ENCODE measurements around the gene HSD17B14.
"Not testable (repeated sequence)": the region's sequence is repeated elsewhere in the genome, so short reads cannot be mapped to it uniquely, and the experiment has no call there.

Gene HSD17B14

GRCh38 chr19:48836089-48837017 is at the start of gene HSD17B14:
HSD17B14 (minus strand) TSS chr19:48836491; CDS start chr19:48836411, 80 bp downstream.
- peak in 39 of 51 donors; percentile 17 to 74 (median 44) for DNase-seq

DNA sequence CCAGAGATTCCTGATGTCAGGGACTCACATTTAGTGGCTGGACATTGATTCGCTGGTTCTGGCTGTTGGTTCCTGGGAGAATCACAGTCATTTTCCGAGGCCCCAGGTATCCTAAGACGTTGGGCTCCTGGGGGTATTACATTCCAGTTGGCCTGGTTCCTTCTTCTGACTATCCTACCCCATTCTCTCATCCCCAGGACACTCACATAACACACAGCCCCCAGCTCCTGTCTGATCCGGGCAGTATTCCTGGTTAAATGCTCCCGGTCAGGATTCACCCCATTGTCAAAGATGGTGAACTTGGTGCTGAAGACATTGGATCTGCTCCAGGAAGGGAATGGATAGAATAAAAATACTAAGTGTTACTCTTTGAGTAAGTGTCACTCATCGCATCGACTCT is 47.4 kb upstream of the HSD17B14 start:
- no peak for DNase-seq

DNA sequence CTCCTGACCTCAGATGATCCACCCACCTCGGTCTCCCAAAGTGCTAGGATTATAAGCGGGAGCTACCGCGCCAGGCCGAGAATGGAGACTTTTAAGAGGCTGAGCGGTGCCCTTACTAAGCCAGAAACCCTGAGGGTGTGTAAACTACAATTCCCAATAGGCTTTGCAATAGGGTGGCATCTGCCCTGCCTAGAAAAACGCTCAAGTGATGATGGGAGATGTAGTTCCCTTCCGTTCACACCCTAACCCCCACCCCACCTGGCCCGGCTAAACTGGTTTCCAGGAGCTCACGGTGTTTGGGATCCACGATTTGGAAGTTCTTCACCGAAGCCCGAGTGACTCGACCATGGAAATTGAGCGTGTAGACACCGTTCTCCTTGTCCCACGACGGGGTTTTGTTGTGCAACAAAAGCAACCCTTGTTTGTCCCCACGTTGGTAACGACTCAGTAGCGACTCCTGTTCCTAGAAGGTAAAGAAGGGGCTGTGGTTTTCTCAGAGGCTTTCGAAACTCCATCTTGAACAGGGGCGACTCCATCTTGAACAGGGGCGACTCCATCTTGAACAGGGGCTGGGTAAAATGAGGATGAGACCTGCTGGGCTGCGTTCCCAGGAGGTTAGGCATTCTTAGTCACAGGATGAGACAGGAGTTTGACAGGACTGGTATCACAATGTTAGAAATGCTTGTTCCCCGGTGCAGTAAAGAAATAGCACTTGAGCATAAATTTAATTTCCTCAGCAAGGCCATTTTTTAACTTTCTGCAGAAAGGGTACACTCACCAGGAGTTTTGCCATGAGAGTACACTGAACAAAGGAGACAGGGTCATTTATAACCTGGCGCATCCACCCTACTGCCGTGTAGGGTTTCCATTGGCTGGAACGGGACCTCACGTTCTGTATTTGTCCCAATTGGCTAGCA is 45.7 kb upstream of the HSD17B14 start:
- peak in 3 of 51 donors; percentile 14 to 20 (median 19) for DNase-seq

DNA sequence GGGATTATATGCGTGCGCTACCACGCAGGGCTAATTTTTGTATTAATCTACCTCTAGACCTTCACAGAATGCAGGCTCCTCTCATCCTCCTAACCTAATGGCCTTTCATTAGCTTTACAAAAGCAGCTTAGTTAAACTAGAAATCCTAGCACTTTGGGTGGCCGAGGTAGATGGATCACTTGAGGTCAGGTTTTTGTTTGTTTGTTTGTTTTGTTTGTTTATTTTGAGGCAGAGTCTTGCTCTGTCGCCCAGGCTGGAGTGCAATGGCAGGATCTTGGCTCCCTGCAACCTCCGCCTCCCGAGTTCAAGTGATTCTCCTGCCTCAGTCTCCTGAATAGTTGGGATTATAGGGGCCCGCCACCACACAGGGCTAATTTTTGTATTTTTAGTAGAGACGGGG is 43.4 kb upstream of the HSD17B14 start:
- DNase-seq = not testable (repeated sequence)

DNA sequence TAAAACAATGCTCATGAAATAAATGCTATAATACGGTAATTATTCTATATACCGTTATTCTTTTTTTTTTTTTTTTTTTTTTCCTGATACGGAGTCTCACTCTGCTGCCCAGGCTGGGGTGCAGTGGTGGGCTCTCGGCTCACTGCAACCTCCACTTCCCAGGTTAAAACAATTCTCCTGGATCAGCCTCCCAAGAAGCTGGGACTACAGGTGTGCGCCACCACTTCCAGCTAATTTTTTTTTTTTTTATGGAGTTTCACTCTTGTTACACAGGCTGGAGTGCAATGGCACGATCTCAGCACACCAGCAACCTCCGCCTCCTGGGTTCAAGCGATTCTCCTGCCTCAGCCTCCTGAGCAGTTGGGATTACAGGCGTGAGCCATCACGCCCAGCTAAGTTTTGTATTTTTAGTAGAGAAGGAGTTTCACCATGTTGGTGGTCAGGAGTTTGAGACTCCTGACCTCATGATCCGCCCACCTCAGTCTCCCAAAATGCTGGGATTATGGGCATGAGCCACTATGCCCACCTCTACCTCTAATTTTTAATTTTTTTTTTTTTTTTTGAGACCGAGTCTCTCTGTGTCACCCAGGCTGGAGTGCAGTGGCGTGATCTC is 42.8 kb upstream of the HSD17B14 start:
- no peak for DNase-seq

GRCh38 chr19:48878196-48879024 is 42.1 kb upstream of the HSD17B14 start:
- DNase-seq = no peak

DNA sequence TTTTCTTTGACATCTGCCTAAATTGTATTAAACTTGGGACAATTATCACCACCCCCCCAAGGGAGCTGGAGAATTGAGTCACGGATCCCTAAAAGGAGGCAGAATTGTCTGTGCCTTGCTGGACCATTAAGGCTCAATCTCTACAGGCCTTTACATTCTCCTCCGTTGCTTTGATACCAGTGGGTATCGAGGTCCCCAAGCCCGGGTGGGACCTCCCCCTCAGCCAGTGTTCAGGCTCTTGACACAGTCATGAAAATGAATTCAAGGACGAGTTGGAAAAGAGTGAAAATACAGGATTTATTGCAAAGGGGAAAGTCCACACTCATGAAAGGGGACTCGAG is 41.5 kb upstream of the HSD17B14 start:
- DNase-seq = no peak

GRCh38 chr19:48876043-48876981 is 40.0 kb upstream of the HSD17B14 start:
- peak in 4 of 51 donors; percentile 1 to 47 (median 19) for DNase-seq

DNA sequence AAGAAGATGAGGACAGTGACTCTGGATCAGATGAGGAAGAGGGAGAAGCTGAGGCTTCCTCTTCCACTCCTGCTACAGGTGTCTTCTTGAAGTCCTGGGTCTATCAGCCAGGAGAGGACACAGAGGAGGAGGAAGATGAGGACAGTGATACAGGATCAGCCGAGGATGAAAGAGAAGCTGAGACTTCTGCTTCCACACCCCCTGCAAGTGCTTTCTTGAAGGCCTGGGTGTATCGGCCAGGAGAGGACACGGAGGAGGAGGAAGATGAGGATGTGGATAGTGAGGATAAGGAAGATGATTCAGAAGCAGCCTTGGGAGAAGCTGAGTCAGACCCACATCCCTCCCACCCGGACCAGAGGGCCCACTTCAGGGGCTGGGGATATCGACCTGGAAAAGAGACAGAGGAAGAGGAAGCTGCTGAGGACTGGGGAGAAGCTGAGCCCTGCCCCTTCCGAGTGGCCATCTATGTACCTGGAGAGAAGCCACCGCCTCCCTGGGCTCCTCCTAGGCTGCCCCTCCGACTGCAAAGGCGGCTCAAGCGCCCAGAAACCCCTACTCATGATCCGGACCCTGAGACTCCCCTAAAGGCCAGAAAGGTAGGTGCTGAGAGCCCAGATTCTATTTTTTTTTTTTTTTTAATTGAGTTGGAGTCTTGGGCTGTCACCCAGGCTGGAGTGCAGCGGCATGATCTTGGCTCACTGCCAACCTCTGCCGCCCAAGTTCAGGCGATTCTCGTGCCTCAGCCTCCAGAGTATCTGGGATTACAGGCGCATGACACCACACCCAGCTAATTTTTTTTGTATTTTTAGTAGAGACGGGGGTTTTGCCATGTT is 38.2 kb upstream of the HSD17B14 start:
- DNase-seq = peak in 11 of 51 donors; percentile 11 to 53 (median 30)

DNA sequence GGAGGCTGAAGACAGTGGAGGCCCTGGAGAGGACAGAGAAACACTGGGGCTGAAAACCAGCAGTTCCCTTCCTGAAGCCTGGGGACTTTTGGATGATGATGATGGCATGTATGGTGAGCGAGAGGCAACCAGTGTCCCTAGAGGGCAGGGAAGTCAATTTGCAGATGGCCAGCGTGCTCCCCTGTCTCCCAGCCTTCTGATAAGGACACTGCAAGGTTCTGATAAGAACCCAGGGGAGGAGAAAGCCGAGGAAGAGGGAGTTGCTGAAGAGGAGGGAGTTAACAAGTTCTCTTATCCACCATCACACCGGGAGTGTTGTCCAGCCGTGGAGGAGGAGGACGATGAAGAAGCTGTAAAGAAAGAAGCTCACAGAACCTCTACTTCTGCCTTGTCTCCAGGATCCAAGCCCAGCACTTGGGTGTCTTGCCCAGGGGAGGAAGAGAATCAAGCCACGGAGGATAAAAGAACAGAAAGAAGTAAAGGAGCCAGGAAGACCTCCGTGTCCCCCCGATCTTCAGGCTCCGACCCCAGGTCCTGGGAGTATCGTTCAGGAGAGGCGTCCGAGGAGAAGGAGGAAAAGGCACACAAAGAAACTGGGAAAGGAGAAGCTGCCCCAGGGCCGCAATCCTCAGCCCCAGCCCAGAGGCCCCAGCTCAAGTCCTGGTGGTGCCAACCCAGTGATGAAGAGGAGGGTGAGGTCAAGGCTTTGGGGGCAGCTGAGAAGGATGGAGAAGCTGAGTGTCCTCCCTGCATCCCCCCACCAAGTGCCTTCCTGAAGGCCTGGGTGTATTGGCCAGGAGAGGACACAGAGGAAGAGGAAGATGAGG is 37.4 kb upstream of the HSD17B14 start:
- peak in 1 of 51 donors; percentile 33 for DNase-seq

DNA sequence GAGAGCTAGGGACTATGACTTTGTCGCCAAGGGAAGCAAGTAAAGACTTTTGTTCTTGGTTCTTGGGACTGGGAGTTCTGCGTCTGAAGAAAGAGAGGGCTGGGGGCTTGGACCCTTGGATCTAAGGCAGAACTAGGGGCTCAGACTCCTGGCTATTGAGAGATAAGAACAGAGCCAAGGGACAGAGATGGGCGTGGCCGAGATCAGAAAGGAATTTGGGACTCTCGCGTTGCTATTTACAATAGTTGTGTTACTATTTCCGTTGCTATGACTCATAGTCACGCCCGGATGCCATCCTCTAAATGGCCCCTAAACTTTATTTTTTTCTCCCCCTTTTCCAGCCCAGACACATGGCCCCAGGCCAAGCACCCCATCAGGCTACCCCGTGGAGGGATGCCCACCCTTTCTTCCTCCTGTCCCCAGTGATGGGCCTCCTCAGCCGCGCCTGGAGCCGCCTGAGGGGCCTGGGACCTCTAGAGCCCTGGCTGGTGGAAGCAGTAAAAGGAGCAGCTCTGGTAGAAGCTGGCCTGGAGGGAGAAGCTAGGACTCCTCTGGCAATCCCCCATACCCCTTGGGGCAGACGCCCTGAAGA is 36.7 kb upstream of the HSD17B14 start:
- peak in 25 of 51 donors; percentile 13 to 69 (median 42) for DNase-seq

- peak; percentile 56 to 99 (median 96) for DNase-seq
Measured at GRCh38 chr19:48872182-48872883, 36.0 kb upstream of the HSD17B14 start, which contains the start of gene PPP1R15A. PPP1R15A (plus strand) TSS chr19:48872421; CDS start chr19:48873234, 813 bp downstream.

DNA sequence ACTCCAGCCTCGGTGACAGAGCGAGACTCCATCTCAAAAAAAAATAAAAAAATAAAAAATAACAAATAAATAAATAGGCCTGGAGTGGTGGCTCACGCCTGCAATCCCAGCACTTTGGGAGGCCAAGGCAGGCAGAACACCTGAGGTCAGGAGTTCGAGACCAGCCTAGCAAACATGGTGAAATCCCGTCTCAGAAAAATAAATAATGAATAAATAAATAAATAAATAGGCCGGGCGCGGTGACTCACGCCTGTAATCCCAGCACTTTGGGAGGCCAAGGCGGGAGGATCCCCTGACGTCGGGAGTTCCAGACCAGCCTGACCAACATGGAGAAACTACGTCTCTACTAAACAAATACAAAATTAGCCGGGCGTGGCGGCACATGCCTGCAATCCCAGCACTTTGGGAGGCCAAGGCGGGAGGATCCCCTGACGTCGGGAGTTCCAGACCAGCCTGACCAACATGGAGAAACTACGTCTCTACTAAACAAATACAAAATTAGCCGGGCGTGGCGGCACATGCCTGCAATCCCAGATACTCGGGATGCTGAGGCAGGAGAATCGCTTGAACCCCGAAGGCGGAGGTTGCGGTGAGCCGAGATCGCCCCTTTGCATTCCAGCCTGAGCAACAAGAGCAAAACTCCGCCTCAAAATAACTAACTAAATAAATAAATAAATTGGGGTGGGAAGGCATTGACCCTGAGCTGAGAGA is 35.3 kb upstream of the HSD17B14 start:
- DNase-seq = not testable (repeated sequence)

DNA sequence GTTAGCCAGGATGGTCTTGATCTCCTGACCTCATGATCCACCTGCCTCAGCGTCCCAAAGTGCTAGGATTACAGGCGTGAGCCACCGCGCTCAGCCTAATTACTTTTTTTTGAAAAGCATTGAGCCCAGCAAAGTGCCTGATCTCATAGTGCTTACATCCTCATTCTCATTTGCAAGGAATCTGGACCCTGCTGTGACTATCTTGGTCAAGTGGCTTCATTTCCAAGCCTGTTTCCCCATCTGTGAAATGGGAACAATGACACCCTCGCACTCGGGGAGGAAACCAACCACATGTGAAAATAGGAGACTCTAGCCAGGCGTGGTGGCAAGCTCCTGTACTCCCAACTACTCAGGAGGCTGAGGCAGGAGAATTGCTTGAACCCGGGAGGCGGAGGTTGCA is 33.8 kb upstream of the HSD17B14 start:
- DNase-seq = no peak

GRCh38 chr19:48868114-48868886 is 32.0 kb upstream of the HSD17B14 start, which contains the start of gene PLEKHA4:
PLEKHA4 (minus strand) TSS chr19:48868617; CDS start chr19:48867620, 997 bp downstream.
- peak in 4 of 51 donors; percentile 9 to 21 (median 13) for DNase-seq
